GM12875 (cell line): ENCODE measurements around the gene KLB.

Source experiments
- H3K4me3 ChIP-seq: one replicate; pipeline ENCODE4 v1.5.1; 2011; ENCODE audit warnings: low read depth, low read length, control low read depth
- CTCF ChIP-seq: IDR thresholded peaks from 2 replicates; pipeline ENCODE4 v1.5.1; 2011; ENCODE audit warnings: low read depth, mild to moderate bottlenecking, control low read depth, inconsistent platforms, low read length, moderate library complexity, borderline replicate concordance; ENCODE audit not compliant: insufficient read depth

KLB gene

GRCh38 chr4:39484582-39485272 lies 78.0 kb downstream of the KLB start:
- no peak overlapping the region for H3K4me3 ChIP-seq
- TF ChIP-seq CTCF = no peak

- no peak overlapping the region for H3K4me3 ChIP-seq
- no peak for TF ChIP-seq CTCF
Observed at GRCh38 chr4:39486221-39486804, 79.6 kb downstream of the KLB start.

GRCh38 chr4:39490322-39490721 lies 83.6 kb downstream of the KLB start:
- no peak overlapping the region for H3K4me3 ChIP-seq
- TF ChIP-seq CTCF = no peak

GRCh38 chr4:39494354-39494753 lies 87.6 kb downstream of the KLB start:
- TF ChIP-seq CTCF = no peak
- H3K4me3 ChIP-seq = no peak overlapping the region

GRCh38 chr4:39495446-39496213 lies 88.9 kb downstream of the KLB start:
- no peak for TF ChIP-seq CTCF
- H3K4me3 ChIP-seq = no peak overlapping the region

GRCh38 chr4:39497909-39498726 lies 91.4 kb downstream of the KLB start:
- no peak overlapping the region for H3K4me3 ChIP-seq
- no peak for TF ChIP-seq CTCF
